Stimulated activated CD4-positive, alpha-beta T cell treated with anti-CD3 and anti-CD28 coated beads, Interleukin-12 subunit alpha, Interleukin-12 subunit beta, amount 100 ng/mL, for 4 hours (primary cell): ENCODE measurements around the gene INTS3.

Experiments
- DNase-seq: peaks from one replicate; pipeline ENCODE4 v3.0.0-alpha.2; 2020

Gene INTS3

DNA sequence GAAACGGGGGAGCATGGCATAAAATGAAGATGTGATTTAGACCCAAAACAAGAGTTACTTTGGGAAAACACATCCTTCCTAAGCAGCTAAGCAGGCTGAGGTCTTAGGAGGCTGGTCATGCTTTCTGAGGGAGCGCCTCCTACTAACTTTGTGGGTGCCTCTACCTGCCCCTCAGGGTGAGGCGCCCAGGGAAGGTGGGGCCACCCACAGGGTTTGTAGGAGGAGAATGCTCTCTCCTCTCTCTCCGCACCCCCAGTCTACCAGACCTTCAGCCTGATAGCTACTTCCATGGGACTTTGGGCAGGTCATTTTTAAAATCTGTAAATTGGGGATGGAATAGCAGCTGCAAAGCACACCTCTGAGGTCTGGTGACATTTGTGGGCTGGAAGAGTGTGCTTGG is 71.2 kb downstream of the INTS3 start:
- no peak for DNase-seq

DNA sequence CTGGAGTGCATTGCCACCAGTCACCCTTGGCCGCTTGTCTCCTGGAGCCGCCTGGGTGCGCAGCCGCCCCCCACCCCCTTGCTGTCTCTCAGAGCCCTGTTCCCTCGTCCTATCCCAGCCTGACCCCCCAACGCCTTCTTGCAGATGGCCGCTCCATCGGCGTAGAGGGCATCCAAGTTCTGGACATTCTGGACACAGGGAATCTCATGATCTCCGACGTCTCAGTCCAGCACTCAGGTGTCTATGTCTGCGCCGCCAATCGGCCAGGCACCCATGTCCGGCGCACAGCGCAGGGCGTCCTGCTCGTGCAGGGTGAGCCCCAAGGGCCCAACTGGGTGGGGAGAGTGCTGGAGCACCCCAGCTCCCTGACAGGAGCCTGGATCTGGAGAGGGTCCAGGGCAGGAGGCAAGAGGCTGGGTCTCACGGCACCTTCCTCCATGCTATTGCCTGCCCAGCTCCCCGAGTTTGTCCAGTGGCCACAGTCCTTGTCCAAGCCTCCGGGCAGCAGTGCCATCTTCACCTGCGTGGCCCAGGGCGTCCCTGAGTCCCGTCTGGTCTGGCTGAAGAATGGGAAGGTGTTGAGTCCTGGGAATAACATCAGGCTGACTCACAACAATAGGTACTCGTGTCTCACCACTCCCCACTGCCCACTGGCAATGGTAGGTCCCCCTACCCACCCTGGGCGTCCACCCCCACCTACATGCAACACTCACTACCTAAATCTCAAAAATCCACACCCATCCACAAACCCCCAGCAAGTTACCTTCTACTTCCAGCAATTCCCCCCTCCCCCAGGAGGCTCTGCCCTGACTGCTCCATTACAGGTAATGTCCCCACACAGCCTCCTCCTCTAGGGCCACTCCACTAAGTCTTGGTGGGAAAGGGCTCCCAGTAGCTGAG is 72.0 kb downstream of the INTS3 start:
- DNase-seq: no peak

DNA sequence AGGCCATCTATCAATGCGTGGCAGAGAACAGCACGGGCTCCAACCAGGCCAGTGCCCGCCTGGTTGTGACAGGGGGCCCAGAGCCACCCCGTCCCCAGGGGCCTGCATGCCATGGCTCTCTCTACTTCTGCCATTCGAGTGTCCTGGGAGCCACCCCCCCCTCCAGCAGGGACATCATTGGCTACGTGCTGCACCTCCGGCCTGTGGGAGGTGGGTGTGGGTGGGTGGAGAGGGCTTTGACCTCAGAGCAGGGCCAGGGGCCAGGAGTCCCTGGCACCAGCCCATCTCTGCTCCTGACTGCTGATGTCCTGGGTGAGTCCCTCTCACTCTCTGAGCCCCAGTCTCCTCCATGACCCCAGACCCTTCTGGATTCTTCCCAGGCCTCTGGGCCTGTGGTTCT is 72.7 kb downstream of the INTS3 start:
- no peak for DNase-seq

DNA sequence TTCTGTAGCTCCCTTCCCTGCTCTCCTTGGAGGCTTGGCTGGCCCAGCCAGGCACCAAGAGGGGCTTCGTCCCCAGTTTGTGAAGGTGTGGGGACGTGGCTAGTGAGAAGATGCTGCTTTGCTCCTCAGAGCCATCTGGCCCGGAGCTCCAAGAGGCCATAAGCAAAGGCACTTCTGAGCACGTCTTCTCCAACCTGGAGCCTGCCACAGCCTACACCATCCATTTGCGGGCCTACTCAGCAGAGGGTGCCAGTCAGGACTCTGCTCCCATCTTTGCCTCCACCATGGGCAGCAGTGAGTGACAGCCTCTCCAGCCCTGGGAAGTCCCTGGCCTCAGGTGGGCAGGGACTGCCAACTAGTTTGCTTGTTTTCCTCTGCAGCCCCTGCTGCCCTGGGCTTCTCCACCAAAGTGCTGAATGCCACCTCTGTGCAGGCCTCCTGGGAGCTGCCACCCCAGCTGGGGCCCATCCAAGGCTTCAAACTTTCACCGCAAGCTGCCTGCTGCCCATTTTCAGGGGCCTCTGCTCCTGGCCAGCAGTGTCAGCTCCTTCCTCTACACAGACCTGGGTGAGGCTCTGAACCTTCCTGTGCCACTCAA is 73.3 kb downstream of the INTS3 start:
- DNase-seq: no peak

DNA sequence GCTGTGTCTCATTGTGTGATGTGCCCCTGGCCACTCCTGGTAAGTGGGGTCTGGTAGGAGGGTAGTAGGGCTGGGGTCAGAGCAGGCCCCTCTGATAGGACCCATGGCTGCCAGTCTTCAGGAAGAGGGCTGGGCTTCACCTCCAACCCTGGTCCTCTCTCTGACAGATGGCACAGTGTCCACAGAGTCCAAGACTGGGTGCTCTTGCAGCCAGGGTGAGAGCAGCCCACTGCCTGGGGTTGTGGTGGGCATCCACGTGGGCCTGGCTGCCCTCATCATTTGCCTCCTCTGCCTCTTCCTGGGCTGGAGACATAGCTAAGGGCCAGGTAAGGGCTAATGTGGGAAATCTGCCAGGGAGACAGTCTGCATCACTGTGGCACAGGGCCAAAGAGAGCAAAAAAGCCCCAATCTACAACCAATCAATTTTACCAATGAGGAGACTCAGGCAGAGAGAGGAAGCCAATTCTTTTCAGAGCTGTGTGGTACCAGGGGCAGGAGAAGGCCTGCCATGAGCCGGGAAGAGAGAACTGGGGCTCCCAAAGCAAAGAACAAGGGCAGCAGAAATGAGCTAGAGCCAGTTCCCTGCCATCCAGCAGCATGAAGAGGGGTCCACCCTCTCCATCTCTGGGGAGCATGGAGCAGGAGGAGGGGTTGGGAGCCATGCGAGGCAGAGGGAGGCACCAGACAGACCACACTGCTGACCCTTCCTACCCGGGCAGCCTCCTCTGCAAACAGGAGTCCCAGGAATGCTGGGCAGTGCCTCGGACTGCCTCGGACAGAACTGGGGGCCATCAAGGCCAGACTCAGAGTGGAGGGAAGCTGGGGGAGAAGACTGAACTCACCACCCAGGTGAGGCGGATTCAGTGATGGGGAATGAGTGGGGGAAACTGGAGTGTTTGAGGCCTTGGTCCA is 74.2 kb downstream of the INTS3 start:
- DNase-seq: no peak

DNA sequence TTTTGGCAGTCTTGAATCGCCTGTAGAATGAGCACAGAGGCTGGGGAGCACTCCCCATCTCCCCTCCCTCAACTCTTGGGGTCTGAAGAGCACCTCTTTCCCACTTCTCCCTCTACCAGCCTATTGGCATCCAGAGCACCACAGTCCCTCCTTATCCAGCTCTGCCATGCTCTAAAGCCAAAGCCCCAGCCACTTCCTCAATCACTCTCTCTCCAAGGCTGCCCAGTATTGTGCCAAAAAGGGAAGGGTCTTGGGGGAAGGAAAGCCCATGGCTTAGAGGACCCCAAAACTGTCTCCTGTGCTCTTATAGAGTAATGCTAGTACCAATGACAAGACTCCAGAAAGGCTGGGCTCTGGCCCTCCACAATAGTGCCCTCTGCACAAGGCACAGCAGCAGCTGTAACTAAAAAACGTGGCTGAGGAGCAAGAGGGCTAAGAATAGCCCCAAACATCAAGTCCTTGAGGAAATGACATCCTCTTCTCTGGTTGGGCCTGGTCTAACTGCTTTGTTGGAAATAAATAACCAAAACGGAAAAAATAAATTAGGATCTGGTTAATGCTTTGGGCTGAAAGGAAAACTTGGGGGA is 75.7 kb downstream of the INTS3 start:
- DNase-seq: no peak

DNA sequence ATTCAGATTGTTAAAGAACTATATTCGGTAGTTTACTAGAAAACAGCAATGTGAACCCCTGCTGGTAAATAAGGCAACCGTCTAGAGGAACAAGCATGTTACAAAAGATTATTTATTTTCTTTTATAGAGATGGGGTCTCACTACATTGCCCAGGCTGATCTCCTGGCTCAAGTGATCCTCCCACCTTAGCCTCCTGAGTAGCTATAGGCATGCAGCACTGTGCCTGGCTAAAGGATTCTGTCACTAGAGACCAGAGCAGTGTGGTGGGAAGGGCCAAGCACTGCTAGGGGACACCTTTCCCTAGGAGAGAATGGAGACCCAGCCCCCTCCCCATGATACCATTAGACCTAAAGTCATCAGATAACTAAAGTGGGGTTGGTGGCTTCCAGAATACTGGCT is 76.3 kb downstream of the INTS3 start:
- DNase-seq: no peak

DNA sequence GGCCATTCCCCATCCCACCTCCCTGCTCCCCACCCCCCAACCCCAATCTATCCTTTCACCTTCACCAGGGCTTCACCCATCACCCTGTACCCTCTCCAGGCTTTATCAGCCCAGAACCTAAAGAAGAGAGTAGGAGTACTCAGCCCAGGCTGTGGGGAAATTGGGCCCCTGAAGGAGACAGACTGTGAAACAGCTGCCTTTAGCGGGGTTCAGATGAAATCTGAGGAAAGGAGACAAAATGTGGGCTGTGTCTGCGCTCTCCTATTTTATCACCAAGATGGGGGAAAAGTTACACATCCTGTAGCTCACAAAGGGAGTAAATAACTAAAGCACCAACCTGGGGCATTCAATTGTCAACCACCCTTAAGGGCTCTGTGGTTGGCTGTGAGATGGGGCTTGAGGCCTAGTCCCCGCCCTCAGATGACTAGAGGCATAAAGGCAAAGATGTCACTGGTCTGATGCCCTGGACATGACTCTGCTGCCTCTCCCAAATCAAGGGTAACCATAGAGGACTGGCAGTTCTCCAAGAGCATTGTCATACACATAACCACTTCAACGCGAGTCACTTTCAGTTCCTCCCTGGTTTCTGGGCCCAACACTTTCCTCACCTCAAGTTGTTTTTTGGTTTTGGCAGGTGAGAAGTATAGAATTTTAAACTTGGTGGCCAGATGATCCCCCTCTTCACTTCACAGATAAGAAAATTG is 77.3 kb downstream of the INTS3 start:
- no peak for DNase-seq

DNA sequence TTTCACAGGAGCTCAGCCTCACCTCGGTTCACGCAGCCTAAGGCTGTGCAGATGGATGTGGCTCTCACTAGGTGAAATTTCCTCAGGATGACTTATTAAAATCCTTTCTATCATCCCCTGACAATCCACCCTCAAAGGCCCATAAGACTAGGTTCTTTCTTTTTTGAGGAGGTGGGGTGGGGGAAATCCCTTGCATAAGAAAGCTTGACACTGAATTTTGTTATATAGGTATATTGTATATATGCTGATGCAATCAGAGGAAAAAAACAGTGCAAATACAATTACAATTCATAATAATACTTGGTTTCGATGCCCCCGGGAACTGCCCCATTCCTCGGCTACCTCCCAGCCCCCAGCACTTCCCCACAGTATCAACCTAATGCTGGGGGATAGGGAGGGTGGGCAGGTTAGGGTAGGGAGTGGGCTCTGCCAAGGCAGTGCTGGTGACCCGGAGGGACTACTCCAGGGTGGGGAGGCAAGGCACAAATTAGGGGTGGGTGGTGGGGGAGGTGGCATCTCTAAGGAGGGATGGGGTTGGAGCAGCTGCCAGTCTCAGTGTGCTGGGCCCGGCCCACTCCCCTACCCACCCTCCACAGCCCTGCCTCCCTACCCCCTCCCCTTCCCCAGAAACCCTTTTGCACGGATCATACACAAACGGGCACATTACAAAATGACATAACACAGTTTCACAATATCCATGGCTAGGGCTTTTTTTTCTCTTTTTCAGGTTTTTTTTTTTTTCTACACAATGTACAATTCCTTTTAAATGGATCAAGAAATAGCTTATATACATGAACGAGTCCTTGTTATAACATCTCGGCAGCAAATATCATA is 78.3 kb downstream of the INTS3 start:
- DNase-seq: no peak

DNA sequence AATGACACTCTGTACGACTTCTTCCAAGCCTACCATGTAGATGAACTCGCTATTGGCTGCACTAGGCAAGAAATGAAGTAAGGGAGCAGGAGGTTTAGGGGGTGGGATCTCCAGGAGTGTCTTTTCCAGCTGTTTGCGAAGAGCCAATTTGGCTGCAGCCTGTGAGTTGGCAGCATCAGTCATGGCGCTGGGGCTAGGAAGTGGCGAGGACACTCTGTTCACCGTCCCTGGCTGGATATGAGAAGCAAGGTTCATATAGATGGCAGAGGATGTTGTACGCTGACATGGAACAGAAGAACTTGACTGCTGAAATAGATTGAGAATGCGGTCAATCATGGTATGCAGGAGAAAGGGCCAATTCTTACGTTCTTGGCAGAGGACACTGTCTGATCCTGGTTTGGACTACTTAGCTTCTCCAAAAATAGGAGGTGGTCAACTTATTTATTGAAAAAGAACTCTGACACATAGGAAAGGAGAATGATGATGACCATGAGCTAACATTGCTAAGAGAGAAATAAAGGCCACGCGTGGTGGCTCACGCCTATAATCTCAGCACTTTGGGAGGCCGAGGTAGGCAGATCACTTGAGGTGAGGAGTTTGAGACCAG is 88.5 kb downstream of the INTS3 start:
- no peak for DNase-seq

DNA sequence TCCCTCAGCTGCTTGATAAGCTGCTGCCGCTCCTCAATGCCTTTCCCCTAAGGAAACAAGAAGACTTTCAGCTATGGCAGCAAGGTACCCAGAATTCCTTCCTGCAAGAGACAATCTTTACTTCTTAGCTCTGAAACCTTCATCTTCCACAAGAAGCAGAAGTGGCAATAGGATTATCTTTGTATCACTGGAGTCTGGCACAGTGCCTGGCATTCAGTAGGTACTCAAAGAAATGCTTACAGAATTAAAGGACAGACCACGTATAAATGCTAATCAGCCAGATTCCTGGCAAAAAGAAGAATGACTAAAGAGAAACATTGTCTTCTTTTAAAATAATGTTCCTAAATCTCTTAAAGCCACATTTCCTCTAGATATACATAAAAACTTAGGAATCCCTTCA is 91.0 kb downstream of the INTS3 start:
- DNase-seq: no peak
